GM12801 (cell line): ENCODE results near the gene KLK12.

Experiments
- TF ChIP-seq, protein P1 (sequence below): IDR thresholded peaks from one replicate; pipeline ENCODE4 v1.5.1; 2011; ENCODE audit warnings: control low read depth; ENCODE audit not compliant: insufficient read length; ENCODE audit errors: extremely low read depth

Gene KLK12

DNA sequence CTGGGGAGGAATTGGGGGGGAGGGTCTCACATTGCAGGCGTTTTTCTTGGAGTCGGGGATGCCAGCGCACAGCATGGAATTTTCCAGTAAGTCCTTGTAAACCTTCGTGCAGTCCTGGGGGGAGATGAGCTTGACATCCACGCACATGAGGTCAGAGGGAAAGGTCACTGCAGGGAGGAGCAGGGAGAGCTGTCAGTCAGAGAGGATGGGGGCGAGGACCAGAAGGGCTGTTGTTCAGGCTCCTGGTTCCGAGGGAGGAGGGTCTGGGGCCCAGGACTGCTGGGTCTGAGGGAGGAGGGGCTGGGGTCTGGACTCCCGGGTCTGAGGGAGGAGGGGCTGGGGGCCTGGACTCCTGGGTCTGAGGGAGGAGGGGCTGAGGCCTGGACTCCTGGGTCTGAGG is 55.0 kb downstream of the KLK12 start:
- TF ChIP-seq, protein P1, sequence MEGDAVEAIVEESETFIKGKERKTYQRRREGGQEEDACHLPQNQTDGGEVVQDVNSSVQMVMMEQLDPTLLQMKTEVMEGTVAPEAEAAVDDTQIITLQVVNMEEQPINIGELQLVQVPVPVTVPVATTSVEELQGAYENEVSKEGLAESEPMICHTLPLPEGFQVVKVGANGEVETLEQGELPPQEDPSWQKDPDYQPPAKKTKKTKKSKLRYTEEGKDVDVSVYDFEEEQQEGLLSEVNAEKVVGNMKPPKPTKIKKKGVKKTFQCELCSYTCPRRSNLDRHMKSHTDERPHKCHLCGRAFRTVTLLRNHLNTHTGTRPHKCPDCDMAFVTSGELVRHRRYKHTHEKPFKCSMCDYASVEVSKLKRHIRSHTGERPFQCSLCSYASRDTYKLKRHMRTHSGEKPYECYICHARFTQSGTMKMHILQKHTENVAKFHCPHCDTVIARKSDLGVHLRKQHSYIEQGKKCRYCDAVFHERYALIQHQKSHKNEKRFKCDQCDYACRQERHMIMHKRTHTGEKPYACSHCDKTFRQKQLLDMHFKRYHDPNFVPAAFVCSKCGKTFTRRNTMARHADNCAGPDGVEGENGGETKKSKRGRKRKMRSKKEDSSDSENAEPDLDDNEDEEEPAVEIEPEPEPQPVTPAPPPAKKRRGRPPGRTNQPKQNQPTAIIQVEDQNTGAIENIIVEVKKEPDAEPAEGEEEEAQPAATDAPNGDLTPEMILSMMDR = no peak
